WTC11 (cell line): ENCODE data around the gene KEAP1. TPM values are rescaled to one million over a fixed set of nuclear protein-coding genes. Genes with fewer than 3 reads are reported as not detected.

Source experiments
- ARID4B ChIP-seq: sonication (generic); formaldehyde crosslinking; IDR thresholded peaks from 2 replicates; pipeline ENCODE4 v1.8.0; 2023; ENCODE audit warnings: missing genetic modification reagents, mild to moderate bottlenecking, borderline replicate concordance
- ATF6 ChIP-seq: sonication (generic); formaldehyde crosslinking; IDR thresholded peaks from 2 replicates; pipeline ENCODE4 v1.8.1; 2023; ENCODE audit warnings: mild to moderate bottlenecking, missing genetic modification reagents
- ESRRA ChIP-seq: sonication (generic); formaldehyde crosslinking; IDR thresholded peaks from 2 replicates; pipeline ENCODE4 v1.8.1; 2022; ENCODE audit warnings: mild to moderate bottlenecking, missing genetic modification reagents, borderline replicate concordance
- FOXJ3 ChIP-seq: sonication (generic); formaldehyde crosslinking; IDR thresholded peaks from 2 replicates; pipeline ENCODE4 v1.9.0; 2021; ENCODE audit warnings: missing genetic modification reagents, mild to moderate bottlenecking, borderline replicate concordance
- GTF2I ChIP-seq: fragments of 250-450 bp; sonication (Bioruptor Pico); conservative IDR thresholded peaks from 2 replicates; pipeline ENCODE4 v1.4.0; 2021; ENCODE audit warnings: mild to moderate bottlenecking
- JAZF1 ChIP-seq: fragments of 250-450 bp; sonication (Bioruptor Pico); IDR thresholded peaks from 2 replicates; pipeline ENCODE4 v1.9.0; 2021; ENCODE audit warnings: moderate library complexity, mild to moderate bottlenecking, inconsistent platforms
- MYBL2 ChIP-seq: sonication (generic); formaldehyde crosslinking; IDR thresholded peaks from 2 replicates; pipeline ENCODE4 v1.8.1; 2023; ENCODE audit warnings: mild to moderate bottlenecking, moderate library complexity, missing genetic modification reagents
- SMAD4 ChIP-seq: sonication (generic); formaldehyde crosslinking; IDR thresholded peaks from 2 replicates; pipeline ENCODE4 v1.8.0; 2022; ENCODE audit warnings: mild to moderate bottlenecking, missing genetic modification reagents
- SOX15 ChIP-seq: fragments of 250-450 bp; sonication (Bioruptor Pico); IDR thresholded peaks from 2 replicates; pipeline ENCODE4 v1.9.0; 2021; ENCODE audit warnings: mild to moderate bottlenecking
- USF2 ChIP-seq: sonication (generic); formaldehyde crosslinking; IDR thresholded peaks from 2 replicates; pipeline ENCODE4 v1.8.1; 2023; ENCODE audit warnings: mild to moderate bottlenecking, missing genetic modification reagents, moderate library complexity
- ZNF121 ChIP-seq: sonication (generic); formaldehyde crosslinking; IDR thresholded peaks from 2 replicates; pipeline ENCODE4 v1.8.0; 2023; ENCODE audit warnings: missing genetic modification reagents
- ZNF219 ChIP-seq: sonication (generic); formaldehyde crosslinking; IDR thresholded peaks from 2 replicates; pipeline ENCODE4 v1.8.0; 2023; ENCODE audit warnings: missing genetic modification reagents, mild to moderate bottlenecking, borderline replicate concordance
- ZNF396 ChIP-seq: fragments of 250-450 bp; sonication (Bioruptor Pico); IDR thresholded peaks from 2 replicates; pipeline ENCODE4 v1.8.0; 2021; ENCODE audit warnings: mild to moderate bottlenecking, moderate library complexity, borderline replicate concordance
- total RNA-seq: library from RNA; stranded (reverse); gene quantifications from 3 replicates; pipeline ENCODE4 v1.2.3, GENCODE V29; 2021
- TF ChIP-seq, protein P1 (sequence below): sonication (generic); formaldehyde crosslinking; IDR thresholded peaks from 2 replicates; pipeline ENCODE4 v1.8.1; 2023; ENCODE audit warnings: mild to moderate bottlenecking, missing genetic modification reagents
- TF ChIP-seq, protein P2 (sequence below): sonication (generic); formaldehyde crosslinking; IDR thresholded peaks from 2 replicates; pipeline ENCODE4 v1.8.0; 2022; ENCODE audit warnings: mild to moderate bottlenecking, missing genetic modification reagents
- TF ChIP-seq, protein P3 (sequence below): sonication (generic); formaldehyde crosslinking; IDR thresholded peaks from 2 replicates; pipeline ENCODE4 v1.8.1; 2022; ENCODE audit warnings: mild to moderate bottlenecking, moderate library complexity, missing genetic modification reagents

Gene KEAP1
- total RNA-seq, 1 experiment from 2014 or later: 68.7 TPM

DNA sequence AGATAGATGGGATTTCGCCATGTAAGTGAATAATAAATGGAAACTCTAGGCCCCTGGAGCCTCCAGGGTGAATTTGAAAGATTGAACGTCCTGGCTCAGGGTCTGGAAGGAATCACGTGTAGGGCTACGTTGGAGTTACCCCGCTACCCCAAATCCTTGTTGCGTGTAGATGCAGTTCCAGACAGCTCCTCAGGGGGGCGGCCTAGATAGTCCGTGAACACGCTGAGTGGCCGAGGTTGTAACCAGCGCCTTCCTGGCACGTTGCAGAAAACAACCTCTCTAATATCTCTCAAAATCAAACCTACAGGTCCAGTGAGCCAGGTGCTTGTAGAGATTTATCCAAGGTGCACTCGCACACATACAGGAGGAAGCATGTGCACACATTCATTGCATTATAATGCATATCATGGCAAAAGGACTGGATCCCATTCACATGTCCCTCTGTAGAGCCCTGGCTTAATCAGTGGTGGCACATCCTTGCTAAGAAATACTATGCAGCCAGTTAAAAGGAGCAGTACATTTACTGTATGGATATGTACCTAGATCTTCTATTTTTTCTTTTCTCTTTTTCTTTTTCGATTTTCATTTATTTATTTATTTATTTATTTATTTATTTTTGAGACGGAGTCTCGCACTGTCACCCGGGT is 2.5 kb upstream of the KEAP1 start (continued):
- TF ChIP-seq, protein P1, sequence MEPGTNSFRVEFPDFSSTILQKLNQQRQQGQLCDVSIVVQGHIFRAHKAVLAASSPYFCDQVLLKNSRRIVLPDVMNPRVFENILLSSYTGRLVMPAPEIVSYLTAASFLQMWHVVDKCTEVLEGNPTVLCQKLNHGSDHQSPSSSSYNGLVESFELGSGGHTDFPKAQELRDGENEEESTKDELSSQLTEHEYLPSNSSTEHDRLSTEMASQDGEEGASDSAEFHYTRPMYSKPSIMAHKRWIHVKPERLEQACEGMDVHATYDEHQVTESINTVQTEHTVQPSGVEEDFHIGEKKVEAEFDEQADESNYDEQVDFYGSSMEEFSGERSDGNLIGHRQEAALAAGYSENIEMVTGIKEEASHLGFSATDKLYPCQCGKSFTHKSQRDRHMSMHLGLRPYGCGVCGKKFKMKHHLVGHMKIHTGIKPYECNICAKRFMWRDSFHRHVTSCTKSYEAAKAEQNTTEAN (CRISPR knock-in tag): no peak
- TF ChIP-seq ARID4B (CRISPR knock-in tag) (0 out of 2 replicates have a peak, but pooled peaks have one; percentile 31), ZNF121 (CRISPR knock-in tag) (0 out of 2 replicates have a peak, but pooled peaks have one; percentile 3), GTF2I (CRISPR knock-in tag) (0 out of 2 replicates have a peak, but pooled peaks have one; percentile 50), ESRRA (CRISPR knock-in tag) (no peak), FOXJ3 (CRISPR knock-in tag) (no peak), ATF6 (CRISPR knock-in tag) (no peak), MYBL2 (CRISPR knock-in tag) (no peak), JAZF1 (no peak), SOX15 (no peak), ZNF396 (no peak), USF2 (CRISPR knock-in tag) (peak; percentile 69), SMAD4 (CRISPR knock-in tag) (no peak), ZNF219 (no peak)
- TF ChIP-seq, protein P2, sequence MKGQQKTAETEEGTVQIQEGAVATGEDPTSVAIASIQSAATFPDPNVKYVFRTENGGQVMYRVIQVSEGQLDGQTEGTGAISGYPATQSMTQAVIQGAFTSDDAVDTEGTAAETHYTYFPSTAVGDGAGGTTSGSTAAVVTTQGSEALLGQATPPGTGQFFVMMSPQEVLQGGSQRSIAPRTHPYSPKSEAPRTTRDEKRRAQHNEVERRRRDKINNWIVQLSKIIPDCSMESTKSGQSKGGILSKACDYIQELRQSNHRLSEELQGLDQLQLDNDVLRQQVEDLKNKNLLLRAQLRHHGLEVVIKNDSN (CRISPR knock-in tag): peak; percentile 74
- TF ChIP-seq, protein P3, sequence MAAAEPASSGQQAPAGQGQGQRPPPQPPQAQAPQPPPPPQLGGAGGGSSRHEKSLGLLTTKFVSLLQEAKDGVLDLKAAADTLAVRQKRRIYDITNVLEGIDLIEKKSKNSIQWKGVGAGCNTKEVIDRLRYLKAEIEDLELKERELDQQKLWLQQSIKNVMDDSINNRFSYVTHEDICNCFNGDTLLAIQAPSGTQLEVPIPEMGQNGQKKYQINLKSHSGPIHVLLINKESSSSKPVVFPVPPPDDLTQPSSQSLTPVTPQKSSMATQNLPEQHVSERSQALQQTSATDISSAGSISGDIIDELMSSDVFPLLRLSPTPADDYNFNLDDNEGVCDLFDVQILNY (CRISPR knock-in tag): no peak
- TF ChIP-seq, all 79 proteins: peak for 7
